ENCODE data around the gene ASPSCR1.

GRCh38 chr17:81980122-81980521, 2.7 kb downstream of the ASPSCR1 start:
- no peak for TF ChIP-seq CTCF (IDR thresholded peaks at IDR 0.05)
- no peak for TF ChIP-seq POLR2AphosphoS5 (IDR thresholded peaks at IDR 0.05)
- TF ChIP-seq POLR2A (IDR thresholded peaks at IDR 0.05), result no peak
